HG03097 (cell line): ENCODE data around the gene MIPEP.
"Not testable (repeated sequence)": the region's sequence is repeated elsewhere in the genome, so short reads cannot be mapped to it uniquely, and the experiment has no call there.

Source experiments
- ATAC-seq: cut with Tn5 transposase; IDR thresholded peaks from one replicate; pipeline ENCODE4 v1.9.1; 2021; ENCODE audit not compliant: unreplicated experiment, low FRiP score

The MIPEP gene

GRCh38 chr13:23778879-23779278 is 110.3 kb downstream of the MIPEP start:
- no peak for ATAC-seq

- no peak for ATAC-seq
Measured at GRCh38 chr13:23778002-23778652, 111.1 kb downstream of the MIPEP start.

GRCh38 chr13:23777575-23777870 is 111.7 kb downstream of the MIPEP start:
- ATAC-seq, result peak; percentile 15

GRCh38 chr13:23776698-23777574 is 112.3 kb downstream of the MIPEP start:
- peak; percentile 92 for ATAC-seq

- no peak for ATAC-seq
Measured at GRCh38 chr13:23772717-23773116, 116.5 kb downstream of the MIPEP start.

- no peak for ATAC-seq
Measured at GRCh38 chr13:23771956-23772355, 117.2 kb downstream of the MIPEP start.

- ATAC-seq, result peak; percentile 89
Measured at GRCh38 chr13:23771552-23771951, 117.6 kb downstream of the MIPEP start.

GRCh38 chr13:23770973-23771372 is 118.2 kb downstream of the MIPEP start:
- no peak for ATAC-seq

GRCh38 chr13:23770428-23770827 is 118.8 kb downstream of the MIPEP start:
- no peak for ATAC-seq

- no peak for ATAC-seq
Measured at GRCh38 chr13:23769401-23769800, 119.8 kb downstream of the MIPEP start.

- no peak for ATAC-seq
Measured at GRCh38 chr13:23767838-23768237, 121.4 kb downstream of the MIPEP start.

- no peak for ATAC-seq
Measured at GRCh38 chr13:23766939-23767338, 122.3 kb downstream of the MIPEP start.

- no peak for ATAC-seq
Measured at GRCh38 chr13:23766283-23766682, 122.9 kb downstream of the MIPEP start.

- no peak for ATAC-seq
Measured at GRCh38 chr13:23765531-23765930, 123.7 kb downstream of the MIPEP start.

- ATAC-seq, result no peak
Measured at GRCh38 chr13:23763318-23763717, 125.9 kb downstream of the MIPEP start.

GRCh38 chr13:23761760-23762159 is 127.4 kb downstream of the MIPEP start:
- not testable (repeated sequence) for ATAC-seq

- no peak for ATAC-seq
Measured at GRCh38 chr13:23760000-23760399, 129.2 kb downstream of the MIPEP start.

- ATAC-seq, result no peak
Measured at GRCh38 chr13:23758798-23759527, 130.2 kb downstream of the MIPEP start.

- ATAC-seq, result no peak
Measured at GRCh38 chr13:23754997-23755396, 134.2 kb downstream of the MIPEP start.

GRCh38 chr13:23754506-23754905 is 134.7 kb downstream of the MIPEP start:
- no peak for ATAC-seq

GRCh38 chr13:23753458-23753857 is 135.7 kb downstream of the MIPEP start:
- no peak for ATAC-seq
